Measurements from ENCODE around the gene SLC29A1. TPM values are rescaled to one million over a fixed set of nuclear protein-coding genes. Genes with fewer than 3 reads are reported as not detected.

The SLC29A1 gene
- total and polyA plus RNA-seq, 9 of the 15 experiments (the other 6 are each of a cell fraction or from before 2014, with no cell fraction given) = 18.9 to 170 (median 57.7) TPM

GRCh38 chr6:44257025-44257752 lies 33.8 kb downstream of the SLC29A1 start, which contains the start of gene SLC35B2 (continued):
- peak; percentile 85; the same call in 1 of the 2 replicates for TF ChIP-seq ARID3B (CRISPR knock-in tag; IDR thresholded peaks at IDR 0.05; ENCODE audit: borderline replicate concordance)
- peak; percentile 26; the same call in 1 of the 2 replicates for TF ChIP-seq XRCC5 (IDR thresholded peaks at IDR 0.05; ENCODE audit: low read depth, low read length)
- no peak for TF ChIP-seq E2F3 (CRISPR knock-in tag; IDR thresholded peaks at IDR 0.05)
- 0 out of 2 replicates have a peak, but pooled peaks have one; percentile 61 for TF ChIP-seq HLTF (IDR thresholded peaks at IDR 0.05)
- TF ChIP-seq PTRF (tag; IDR thresholded peaks at IDR 0.05) = no peak
- no peak for TF ChIP-seq UBTF (IDR thresholded peaks at IDR 0.05; ENCODE audit: borderline replicate concordance in 1 of 2, low read depth in 2 of 2, low read length in 2 of 2)
- peak; percentile 87 for TF ChIP-seq KDM5B (IDR thresholded peaks at IDR 0.05; ENCODE audit: insufficient replicate concordance, low read depth, low read length)
- TF ChIP-seq MGA (IDR thresholded peaks at IDR 0.05) = peak; percentile 81
- no peak for TF ChIP-seq PHTF2 (CRISPR knock-in tag; IDR thresholded peaks at IDR 0.05)
- TF ChIP-seq KHSRP (IDR thresholded peaks at IDR 0.05) = no peak
- TF ChIP-seq ZNF121 (CRISPR knock-in tag; conservative IDR thresholded peaks at IDR 0.05) = no peak
- peak; percentile 2; the same call in 1 of the 2 replicates for TF ChIP-seq ATF1 (CRISPR knock-in tag; IDR thresholded peaks at IDR 0.05)
- peak; percentile 62 for TF ChIP-seq ATF1 (tag; IDR thresholded peaks at IDR 0.05)
